Activated effector memory CD4-positive, alpha-beta T cell treated with Interleukin-2 at 50 U/mL for 16 hours (primary cell): Measurements from ENCODE around the gene FA2H.

Experiments
- DNase-seq: peaks from one replicate; pipeline ENCODE4 v3.0.0-alpha.2; 2020

FA2H gene

GRCh38 chr16:74721716-74722115 lies 52.9 kb downstream of the FA2H start:
- no peak for DNase-seq

GRCh38 chr16:74720579-74720978 lies 54.0 kb downstream of the FA2H start:
- no peak for DNase-seq

GRCh38 chr16:74718741-74719610 lies 55.6 kb downstream of the FA2H start:
- DNase-seq = no peak

GRCh38 chr16:74718140-74718539 lies 56.5 kb downstream of the FA2H start:
- DNase-seq = no peak

- DNase-seq = no peak
Measured at GRCh38 chr16:74717367-74717766, 57.3 kb downstream of the FA2H start.

- DNase-seq = no peak
Measured at GRCh38 chr16:74716355-74716754, 58.3 kb downstream of the FA2H start.

GRCh38 chr16:74713876-74714275 lies 60.7 kb downstream of the FA2H start:
- DNase-seq = no peak

- DNase-seq = no peak
Measured at GRCh38 chr16:74713325-74713724, 61.3 kb downstream of the FA2H start.

GRCh38 chr16:74711938-74712337 lies 62.7 kb downstream of the FA2H start:
- no peak for DNase-seq

- DNase-seq = no peak
Measured at GRCh38 chr16:74710401-74710800, 64.2 kb downstream of the FA2H start.

- peak; percentile 71 for DNase-seq
Measured at GRCh38 chr16:74709441-74709877, 65.2 kb downstream of the FA2H start.

GRCh38 chr16:74700438-74701225 lies 74.0 kb downstream of the FA2H start, which contains the start of gene MLKL:
Gene MLKL, minus strand, starts transcription at chr16:74700862. Its CDS starts 5,105 bp downstream, at chr16:74695757.
- DNase-seq = peak; percentile 43

- DNase-seq = peak; percentile 19
Measured at GRCh38 chr16:74700116-74700437, 74.5 kb downstream of the FA2H start.

- no peak for DNase-seq
Measured at GRCh38 chr16:74699666-74700065, 75.0 kb downstream of the FA2H start.

- DNase-seq = no peak
Measured at GRCh38 chr16:74698222-74698621, 76.4 kb downstream of the FA2H start.

GRCh38 chr16:74695450-74696422 lies 78.9 kb downstream of the FA2H start:
- DNase-seq = peak; percentile 28

- no peak for DNase-seq
Measured at GRCh38 chr16:74691093-74691855, 83.3 kb downstream of the FA2H start.

GRCh38 chr16:74682556-74682955 lies 92.1 kb downstream of the FA2H start:
- no peak for DNase-seq

- DNase-seq = no peak
Measured at GRCh38 chr16:74680681-74681080, 93.9 kb downstream of the FA2H start.

- DNase-seq = no peak
Measured at GRCh38 chr16:74679983-74680382, 94.6 kb downstream of the FA2H start.

- DNase-seq = no peak
Measured at GRCh38 chr16:74677868-74678267, 96.8 kb downstream of the FA2H start.

- DNase-seq = no peak
Measured at GRCh38 chr16:74673876-74674275, 100.7 kb downstream of the FA2H start.
